ENCODE results near the gene SLC35F1. TPM values are rescaled to one million over a fixed set of nuclear protein-coding genes. Genes with fewer than 3 reads are reported as not detected.

The SLC35F1 gene
- total RNA-seq, 3 donors from 2014 or later = 0.23 to 6.1 (median 0.29) TPM

DNA sequence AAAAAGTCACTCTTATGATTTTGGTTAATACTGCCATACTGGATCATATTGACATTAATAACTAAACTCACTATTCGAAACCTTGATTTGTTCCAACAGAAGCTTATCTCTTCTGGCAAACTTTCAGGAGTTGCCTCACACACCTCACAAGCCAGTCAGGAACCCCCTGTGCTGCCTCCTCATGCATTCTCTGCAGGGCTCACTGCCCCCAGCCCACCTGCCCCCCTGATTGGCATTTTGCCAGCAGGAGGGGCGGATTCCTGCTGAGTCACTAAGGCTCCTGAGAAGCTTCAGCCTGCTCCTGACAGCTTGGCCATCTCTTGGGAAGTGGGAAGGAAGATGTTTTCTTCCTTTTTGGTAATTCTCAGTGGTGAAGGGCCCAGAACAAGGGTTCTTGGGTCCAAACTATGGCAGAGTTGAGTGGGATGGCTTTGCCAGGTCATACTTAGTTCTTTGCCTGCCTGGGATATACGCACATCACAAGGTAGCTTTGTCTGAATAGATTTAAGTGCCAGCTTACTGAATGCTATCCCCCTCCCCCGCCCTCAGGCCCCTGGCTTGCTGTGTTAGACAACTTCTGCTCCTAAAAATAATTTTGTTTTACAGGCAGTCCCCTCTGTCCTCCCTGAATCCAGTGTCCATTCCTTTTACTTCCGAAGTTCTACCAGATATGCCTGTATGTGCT lies 31.4 kb downstream of the SLC35F1 start:
- ATAC-seq (no peak), DNase-seq (no peak)
- H3K4me3 ChIP-seq = no peak overlapping the region
- H3K4me1 ChIP-seq (ENCODE audit: low read depth) = no peaks in the 10 kb centered on the region
- H3K36me3 ChIP-seq (ENCODE audit: low read depth) = no peaks in the 10 kb centered on the region
- intact Hi-C loops (cut with DNase I, micrococcal nuclease) = no loop called here
- TF ChIP-seq, protein P1, sequence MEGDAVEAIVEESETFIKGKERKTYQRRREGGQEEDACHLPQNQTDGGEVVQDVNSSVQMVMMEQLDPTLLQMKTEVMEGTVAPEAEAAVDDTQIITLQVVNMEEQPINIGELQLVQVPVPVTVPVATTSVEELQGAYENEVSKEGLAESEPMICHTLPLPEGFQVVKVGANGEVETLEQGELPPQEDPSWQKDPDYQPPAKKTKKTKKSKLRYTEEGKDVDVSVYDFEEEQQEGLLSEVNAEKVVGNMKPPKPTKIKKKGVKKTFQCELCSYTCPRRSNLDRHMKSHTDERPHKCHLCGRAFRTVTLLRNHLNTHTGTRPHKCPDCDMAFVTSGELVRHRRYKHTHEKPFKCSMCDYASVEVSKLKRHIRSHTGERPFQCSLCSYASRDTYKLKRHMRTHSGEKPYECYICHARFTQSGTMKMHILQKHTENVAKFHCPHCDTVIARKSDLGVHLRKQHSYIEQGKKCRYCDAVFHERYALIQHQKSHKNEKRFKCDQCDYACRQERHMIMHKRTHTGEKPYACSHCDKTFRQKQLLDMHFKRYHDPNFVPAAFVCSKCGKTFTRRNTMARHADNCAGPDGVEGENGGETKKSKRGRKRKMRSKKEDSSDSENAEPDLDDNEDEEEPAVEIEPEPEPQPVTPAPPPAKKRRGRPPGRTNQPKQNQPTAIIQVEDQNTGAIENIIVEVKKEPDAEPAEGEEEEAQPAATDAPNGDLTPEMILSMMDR (IDR thresholded peaks at IDR 0.05) = no peak
- no peaks in the 10 kb centered on the region for H3K9me3 ChIP-seq

DNA sequence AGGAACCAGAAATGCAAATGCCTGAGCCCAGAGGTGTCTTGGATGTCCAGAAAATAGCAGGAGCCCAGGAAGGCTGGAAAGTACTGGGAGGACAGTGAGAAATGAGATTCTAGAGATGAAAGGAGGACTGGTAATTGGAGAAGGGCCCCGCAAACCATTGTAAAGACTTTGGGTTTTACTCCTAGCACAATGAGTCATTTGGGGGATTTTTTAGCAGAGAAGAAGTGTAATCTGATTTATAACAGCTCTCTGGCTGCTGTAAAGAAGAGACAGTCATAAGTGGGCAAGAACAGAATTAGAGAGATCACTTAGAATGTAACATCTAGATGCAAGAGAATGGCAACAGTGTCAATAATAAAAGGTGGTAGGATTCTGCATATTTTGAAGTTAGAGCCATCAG lies 40.2 kb downstream of the SLC35F1 start:
- TF ChIP-seq, protein P1 (IDR thresholded peaks at IDR 0.05) = no peak
- Histone ChIP-seq H3K36me3 (ENCODE audit: low read depth) (no peaks in the 10 kb centered on the region), H3K9me3 (no peaks in the 10 kb centered on the region), H3K4me3 (no peak overlapping the region), H3K4me1 (ENCODE audit: low read depth) (no peaks in the 10 kb centered on the region)
- intact Hi-C loops (cut with DNase I, micrococcal nuclease) = no loop called here
- no peak for DNase-seq
- ATAC-seq = no peak

DNA sequence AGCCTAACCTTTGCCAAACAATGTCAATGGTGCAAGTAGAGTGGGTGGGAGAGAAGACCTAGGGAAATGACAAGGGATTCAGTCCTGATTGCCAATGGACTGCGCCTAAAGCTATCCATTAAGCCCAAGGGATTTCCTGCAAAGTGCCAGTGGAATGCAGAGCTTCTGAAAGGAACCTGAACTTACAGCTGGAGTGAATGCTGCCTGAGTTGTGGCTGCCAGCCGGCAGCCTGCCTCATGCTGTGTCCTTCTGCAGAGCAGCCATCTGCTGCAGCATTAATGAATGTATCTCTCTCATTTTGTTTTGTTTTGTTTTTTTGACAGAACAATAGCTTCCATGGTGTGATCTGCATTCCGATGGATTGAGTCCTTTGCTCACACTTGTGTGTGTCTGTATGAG lies 44.7 kb downstream of the SLC35F1 start:
- ATAC-seq (no peak), DNase-seq (no peak)
- H3K9me3 ChIP-seq = no peaks in the 10 kb centered on the region
- intact Hi-C loops (cut with DNase I, micrococcal nuclease) = no loop called here
- H3K36me3 ChIP-seq (ENCODE audit: low read depth) = no peaks in the 10 kb centered on the region
- no peaks in the 10 kb centered on the region for H3K4me1 ChIP-seq (ENCODE audit: low read depth)
- TF ChIP-seq, protein P1 (IDR thresholded peaks at IDR 0.05) = no peak
- H3K4me3 ChIP-seq = no peak overlapping the region

DNA sequence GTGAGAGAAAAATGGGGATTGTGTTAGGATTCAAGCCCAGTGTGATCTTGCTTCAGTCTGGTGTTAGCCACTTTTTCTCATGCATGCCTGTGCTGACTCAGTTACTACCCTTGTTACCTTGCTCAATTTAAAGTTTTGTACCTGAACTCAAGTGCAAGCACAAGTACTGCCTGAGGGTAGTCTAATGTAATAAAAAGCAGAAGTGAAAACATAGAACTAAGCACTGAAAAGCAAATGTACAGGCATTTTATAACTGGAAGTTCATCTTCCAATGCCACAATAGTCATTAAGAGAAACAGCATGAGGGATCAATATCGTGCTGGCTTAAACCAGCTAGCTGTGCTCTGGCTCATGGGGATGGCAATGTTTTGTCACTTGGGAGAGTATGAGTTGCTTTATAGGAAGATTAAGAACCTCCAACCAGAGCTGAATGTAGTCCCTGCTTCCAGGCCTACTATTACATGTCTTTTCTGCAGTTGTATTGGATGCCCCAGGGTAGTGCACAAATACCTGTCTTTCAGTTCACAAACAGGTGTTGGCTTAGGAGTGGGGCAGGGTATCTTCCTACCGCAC lies 48.7 kb downstream of the SLC35F1 start:
- no peak for DNase-seq
- no peaks in the 10 kb centered on the region for H3K36me3 ChIP-seq (ENCODE audit: low read depth)
- no peaks in the 10 kb centered on the region for H3K4me1 ChIP-seq (ENCODE audit: low read depth)
- ATAC-seq = no peak
- no peaks in the 10 kb centered on the region for H3K9me3 ChIP-seq
- no peak overlapping the region for H3K4me3 ChIP-seq
- intact Hi-C loops (cut with DNase I, micrococcal nuclease) = no loop called here
- TF ChIP-seq, protein P1 (IDR thresholded peaks at IDR 0.05) = no peak

DNA sequence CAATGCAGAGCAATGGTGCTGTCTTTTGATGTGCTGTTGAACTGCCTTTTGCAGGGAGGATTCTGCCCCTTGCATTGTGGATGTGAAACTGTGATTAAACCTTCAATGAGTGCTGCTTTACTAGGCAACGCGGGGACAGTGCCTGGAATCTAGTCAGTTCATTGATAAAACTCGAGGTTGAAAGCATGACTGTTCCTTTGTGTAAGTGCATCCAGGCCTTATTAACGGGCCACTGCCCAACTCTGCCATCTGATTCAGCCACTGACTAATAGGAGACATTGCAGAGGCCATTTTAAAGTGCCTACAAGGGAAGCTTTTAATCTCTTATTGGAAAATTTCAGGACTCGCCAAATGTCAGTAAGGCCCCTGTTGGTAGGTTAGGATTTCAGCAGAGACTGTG lies 49.3 kb downstream of the SLC35F1 start:
- ATAC-seq (no peak), DNase-seq (no peak)
- H3K4me3 ChIP-seq = no peak overlapping the region
- TF ChIP-seq, protein P1 (IDR thresholded peaks at IDR 0.05) = no peak
- intact Hi-C loops (cut with DNase I, micrococcal nuclease) = no loop called here
- no peaks in the 10 kb centered on the region for H3K9me3 ChIP-seq
- no peaks in the 10 kb centered on the region for H3K4me1 ChIP-seq (ENCODE audit: low read depth)
- no peaks in the 10 kb centered on the region for H3K36me3 ChIP-seq (ENCODE audit: low read depth)
